Measurements from ENCODE around the gene RPL10A. TPM values are rescaled to one million over a fixed set of nuclear protein-coding genes. Genes with fewer than 3 reads are reported as not detected.

The RPL10A gene
- total and polyA plus RNA-seq, 2 of the 13 experiments (the other 11 are each of a cell fraction or from before 2014, with no cell fraction given): 1,854 to 2,726 TPM

- FAIRE-seq (no peak), DNase-seq (ENCODE audit: low spot score) (no peak), ATAC-seq (no peak)
- Histone ChIP-seq H2AFZ (ENCODE audit: low read length) (no peak overlapping the region), H3K4me1 (ENCODE audit: insufficient read depth, low read length) (peaks cover 9% of the 10 kb centered on the region), H3K9ac (ENCODE audit: insufficient read depth, low read depth, low read length) (no peak overlapping the region), H3K27me3 (ENCODE audit: control insufficient read depth in 1 of 2, insufficient read depth in 2 of 2, low read length in 2 of 2) (peaks cover 4 to 70% of the 10 kb centered on the region in 2 experiments), H3K4me3 (replicated peaks in 1 of 3; ENCODE audit: insufficient read depth in 1 of 3, low read depth in 2 of 3, low read length in 3 of 3) (no peak overlapping the region), H3K79me2 (ENCODE audit: insufficient read depth, low read length) (no peaks in the 10 kb centered on the region), H3K27ac (ENCODE audit: extremely low read length, insufficient read depth, low read length) (no peak overlapping the region), H3K4me2 (ENCODE audit: low read depth, low read length) (no peak overlapping the region), H3K36me3 (replicated peaks in 1 of 2; ENCODE audit: control insufficient read depth in 1 of 2, insufficient read depth in 2 of 2, low read length in 2 of 2) (no peaks in the 10 kb centered on the region), H3K9me3 (ENCODE audit: low read length) (no peaks in the 10 kb centered on the region), H4K20me1 (ENCODE audit: insufficient read depth, low read length) (no peaks in the 10 kb centered on the region)
- CTCF ChIA-PET (ENCODE audit: low intra/inter-chr PET ratio, low total read pairs): no interaction called here
- no TSS peak for BruUV-seq (replicated peaks)
- in situ Hi-C loops (cut with HindIII; ENCODE audit: extremely low pct_ligation_motif_present, low pct_unique_long_range_greater_than_20kb) (no loop called here), intact Hi-C loops (cut with micrococcal nuclease; ENCODE audit: unreplicated experiment) (no loop called here)
- POLR2A ChIA-PET: interaction anchor here (1.5 kb wide), 1 partner anchor 14 kb away, joined by 4 read pairs; the partner anchor contains the start of gene TEAD3
- no peak for TF ChIP-seq STAG1 (CRISPR knock-in tag; IDR thresholded peaks at IDR 0.05)
- no peak for TF ChIP-seq TCF7L2 (IDR thresholded peaks at IDR 0.05; ENCODE audit: low read depth, low read length)
- 30% methylated on average over 7 of the region's 7 CpGs for WGBS (ENCODE audit: low lambda C conversion rate)
Measured at GRCh38 chr6:35510916-35511561, 42.8 kb downstream of the RPL10A start.

GRCh38 chr6:35511562-35511941, 43.4 kb downstream of the RPL10A start:
- no peaks in the 10 kb centered on the region for H4K20me1 ChIP-seq (ENCODE audit: insufficient read depth, low read length)
- H3K9me3 ChIP-seq (ENCODE audit: low read length): no peaks in the 10 kb centered on the region
- H3K9ac ChIP-seq (ENCODE audit: insufficient read depth, low read depth, low read length): no peak overlapping the region
- WGBS (ENCODE audit: low lambda C conversion rate): 45% methylated on average over 29 of the region's 32 CpGs
- H3K79me2 ChIP-seq (ENCODE audit: insufficient read depth, low read length): no peaks in the 10 kb centered on the region
- ATAC-seq (no peak), DNase-seq (ENCODE audit: low spot score) (no peak), FAIRE-seq (no peak)
- H2AFZ ChIP-seq (ENCODE audit: low read length): no peak overlapping the region
- intact Hi-C loops (cut with micrococcal nuclease; ENCODE audit: unreplicated experiment): no loop called here
- H3K27ac ChIP-seq (ENCODE audit: extremely low read length, insufficient read depth, low read length): no peak overlapping the region
- BruUV-seq (replicated peaks): no TSS peak
- ChIA-PET POLR2A (no interaction called here), CTCF (ENCODE audit: low intra/inter-chr PET ratio, low total read pairs) (no interaction called here)
- no peak overlapping the region for H3K4me2 ChIP-seq (ENCODE audit: low read depth, low read length)
- peaks cover 2 to 65% of the 10 kb centered on the region in 2 experiments; a peak in 4 of 5 replicates for H3K27me3 ChIP-seq (ENCODE audit: control insufficient read depth in 1 of 2, insufficient read depth in 2 of 2, low read length in 2 of 2)
- H3K4me3 ChIP-seq (replicated peaks in 1 of 3; ENCODE audit: insufficient read depth in 1 of 3, low read depth in 2 of 3, low read length in 3 of 3): no peak overlapping the region
- peaks cover 4% of the 10 kb centered on the region; the same call in 1 of the 2 replicates for H3K4me1 ChIP-seq (ENCODE audit: insufficient read depth, low read length)
- in situ Hi-C loops (cut with HindIII; ENCODE audit: extremely low pct_ligation_motif_present, low pct_unique_long_range_greater_than_20kb): no loop called here
- H3K36me3 ChIP-seq (replicated peaks in 1 of 2; ENCODE audit: control insufficient read depth in 1 of 2, insufficient read depth in 2 of 2, low read length in 2 of 2): no peaks in the 10 kb centered on the region
- TF ChIP-seq CREM (IDR thresholded peaks at IDR 0.05): no peak
- TF ChIP-seq CREM (CRISPR knock-in tag; IDR thresholded peaks at IDR 0.05): no peak
- TF ChIP-seq ZNF282 (IDR thresholded peaks at IDR 0.05; ENCODE audit: partially characterized antibody): no peak
- TF ChIP-seq FOXA3 (CRISPR knock-in tag; IDR thresholded peaks at IDR 0.05): no peak
- no peak for TF ChIP-seq WIZ (CRISPR knock-in tag; IDR thresholded peaks at IDR 0.05)
- no peak for TF ChIP-seq ZNF850 (CRISPR knock-in tag; conservative IDR thresholded peaks at IDR 0.05)
- TF ChIP-seq FOXO1 (CRISPR knock-in tag; IDR thresholded peaks at IDR 0.05): no peak
- TF ChIP-seq SPEN (CRISPR knock-in tag; IDR thresholded peaks at IDR 0.05; ENCODE audit: low read depth): no peak
- TF ChIP-seq TCF7 (IDR thresholded peaks at IDR 0.05; ENCODE audit: low read depth): no peak
- TF ChIP-seq MIXL1 (CRISPR knock-in tag; IDR thresholded peaks at IDR 0.05): no peak
- TF ChIP-seq ZBTB34 (CRISPR knock-in tag; IDR thresholded peaks at IDR 0.05): no peak
- TF ChIP-seq ATF7 (IDR thresholded peaks at IDR 0.05): no peak
- TF ChIP-seq ATF7 (CRISPR knock-in tag; IDR thresholded peaks at IDR 0.05): no peak
- no peak for TF ChIP-seq KAT7 (CRISPR knock-in tag; IDR thresholded peaks at IDR 0.05; ENCODE audit: borderline replicate concordance)
- no peak for TF ChIP-seq PHF5A (CRISPR knock-in tag; IDR thresholded peaks at IDR 0.05; ENCODE audit: low read depth, unreplicated experiment)
